Osteocyte (in vitro differentiated cells): ENCODE results near the gene HSD17B14. TPM values are rescaled to one million over a fixed set of nuclear protein-coding genes. Genes with fewer than 3 reads are reported as not detected.

Experiments used
- DNase-seq: peaks from one replicate; pipeline ENCODE4 v3.0.0; 2021; ENCODE audit warnings: mixed read lengths; ENCODE audit not compliant: unreplicated experiment; ENCODE audit errors: extremely low spot score
- H3K27ac Mint-ChIP-seq: one replicate; pipeline ENCODE4 v1.8.0; 2021; ENCODE audit warnings: mild to moderate bottlenecking, mixed read lengths; ENCODE audit not compliant: unreplicated experiment
- H3K27me3 Mint-ChIP-seq: one replicate; pipeline ENCODE4 v1.8.0; 2021; ENCODE audit warnings: mixed read lengths; ENCODE audit not compliant: unreplicated experiment
- H3K36me3 Mint-ChIP-seq: one replicate; pipeline ENCODE4 v1.8.0; 2021; ENCODE audit warnings: mixed read lengths; ENCODE audit not compliant: unreplicated experiment
- H3K4me1 Mint-ChIP-seq: one replicate; pipeline ENCODE4 v1.8.0; 2021; ENCODE audit warnings: mixed read lengths; ENCODE audit not compliant: unreplicated experiment
- H3K4me3 Mint-ChIP-seq: one replicate; pipeline ENCODE4 v1.8.0; 2021; ENCODE audit warnings: mild to moderate bottlenecking, moderate library complexity, mixed read lengths; ENCODE audit not compliant: unreplicated experiment
- H3K9me3 Mint-ChIP-seq: one replicate; pipeline ENCODE4 v1.8.0; 2021; ENCODE audit warnings: mixed read lengths; ENCODE audit not compliant: unreplicated experiment
- CTCF ChIP-seq: fragments of 200-600 bp; sonication (generic); IDR thresholded peaks from 2 replicates; pipeline ENCODE4 v1.5.0; 2021; ENCODE audit warnings: antibody characterized with exemption, mild to moderate bottlenecking, moderate library complexity
- total RNA-seq: library from RNA; stranded (reverse); gene quantifications from 2 replicates; pipeline ENCODE4 v1.2.1, GENCODE V29; 2021

Gene HSD17B14
- total RNA-seq, 1 donor from 2014 or later = 23.9 TPM

GRCh38 chr19:48784527-48784926 lies 51.8 kb downstream of the HSD17B14 start:
- Mint-ChIP-seq H3K36me3 (no peaks in the 10 kb centered on the region), H3K9me3 (no peaks in the 10 kb centered on the region), H3K4me3 (no peak overlapping the region), H3K27me3 (no peaks in the 10 kb centered on the region), H3K4me1 (peaks cover 5% of the 10 kb centered on the region), H3K27ac (no peak overlapping the region)
- DNase-seq = no peak
- TF ChIP-seq CTCF = no peak

- H3K27me3 Mint-ChIP-seq = no peaks in the 10 kb centered on the region
- TF ChIP-seq CTCF = no peak
- DNase-seq = no peak
- H3K36me3 Mint-ChIP-seq = no peaks in the 10 kb centered on the region
- no peaks in the 10 kb centered on the region for H3K9me3 Mint-ChIP-seq
- H3K4me3 Mint-ChIP-seq = no peak overlapping the region
- H3K4me1 Mint-ChIP-seq = peaks cover 5% of the 10 kb centered on the region
- no peak overlapping the region for H3K27ac Mint-ChIP-seq
These were observed 55.5 kb downstream of the HSD17B14 start for GRCh38 chr19:48780631-48781391.

- TF ChIP-seq CTCF = no peak
- H3K9me3 Mint-ChIP-seq = no peaks in the 10 kb centered on the region
- no peak overlapping the region for H3K4me3 Mint-ChIP-seq
- DNase-seq = no peak
- H3K4me1 Mint-ChIP-seq = peaks cover 5% of the 10 kb centered on the region
- H3K27ac Mint-ChIP-seq = no peak overlapping the region
- no peaks in the 10 kb centered on the region for H3K36me3 Mint-ChIP-seq
- no peaks in the 10 kb centered on the region for H3K27me3 Mint-ChIP-seq
These were observed 56.7 kb downstream of the HSD17B14 start for GRCh38 chr19:48779636-48780035.

- Mint-ChIP-seq H3K9me3 (no peaks in the 10 kb centered on the region), H3K36me3 (no peaks in the 10 kb centered on the region), H3K27me3 (peaks cover under 1% of the 10 kb centered on the region), H3K4me1 (peaks cover 5% of the 10 kb centered on the region), H3K4me3 (no peak overlapping the region), H3K27ac (no peak overlapping the region)
- TF ChIP-seq CTCF = no peak
- DNase-seq = no peak
These were observed 58.6 kb downstream of the HSD17B14 start for GRCh38 chr19:48777720-48778119.

- no peak overlapping the region for H3K4me3 Mint-ChIP-seq
- TF ChIP-seq CTCF = no peak
- H3K36me3 Mint-ChIP-seq = no peaks in the 10 kb centered on the region
- H3K27me3 Mint-ChIP-seq = peaks cover 2% of the 10 kb centered on the region
- H3K27ac Mint-ChIP-seq = no peak overlapping the region
- no peak for DNase-seq
- peaks cover 4% of the 10 kb centered on the region for H3K4me1 Mint-ChIP-seq
- no peaks in the 10 kb centered on the region for H3K9me3 Mint-ChIP-seq
These were observed 59.2 kb downstream of the HSD17B14 start for GRCh38 chr19:48777139-48777538.
